HepG2 (cell line): ENCODE data around the gene STAMBPL1. TPM values are rescaled to one million over a fixed set of nuclear protein-coding genes. Genes with fewer than 3 reads are reported as not detected.

Experiments
- ATAC-seq: fragments of 200-7000 bp; cut with Tn5 transposase; 3 replicates; pipeline ENCODE4 v1.9.1; 2020; ENCODE audit warnings: mild to moderate bottlenecking, moderate library complexity
- BruUV-seq: library from RNA; stranded (reverse); fragments of 400-500 nt; replicated peaks from 2 replicates; lab custom pipeline; 2021; lab: Mats Ljungman, UMichigan
- CTCF ChIA-PET: fragments of 300-600 bp; formaldehyde crosslinking; extraction: SDS; loops from one replicate; lab custom pipeline; 2021; ENCODE audit warnings: low total read pairs, inconsistent platforms, low intra/inter-chr PET ratio; lab: Yijun Ruan, JAX
- POLR2A ChIA-PET: fragments of 350-600 bp; sonication (Branson Sonifier 250); formaldehyde crosslinking; loops from one replicate; lab custom pipeline; 2020; ENCODE audit warnings: antibody characterized with exemption, inconsistent platforms; lab: Yijun Ruan, JAX
- DNase-seq: peaks from one replicate; pipeline ENCODE4 v3.0.0-alpha.2; 2015; ENCODE audit warnings: low spot score
- FAIRE-seq: peaks from 3 replicates; lab custom pipeline; 2011; peaks lifted over from hg19 to GRCh38; lab: Jason Lieb, UNC
- H2AFZ ChIP-seq: one replicate; pipeline ENCODE4 v1.6.1; 2011; ENCODE audit warnings: low read length, inconsistent platforms
- H3K27ac ChIP-seq: fragments of 300-600 bp; 3 replicates; pipeline ENCODE4 v1.8.0; 2011; ENCODE audit warnings: mixed run types, mild to moderate bottlenecking, mixed read lengths, low read length, inconsistent platforms; ENCODE audit not compliant: insufficient read depth; ENCODE audit errors: extremely low read length
- H3K27me3 ChIP-seq, 2 experiments: fragments of 200-600 bp in 1 of 2; 2 replicates in 1 of 2; 3 replicates in 1 of 2; pipeline versions ENCODE4 v1.6.0 to v1.8.0; 2011; ENCODE audit warnings: low read length in 2 of 2, mild to moderate bottlenecking in 2 of 2, moderate library complexity in 2 of 2, inconsistent platforms in 1 of 2; ENCODE audit not compliant: insufficient read depth in 2 of 2, control insufficient read depth in 1 of 2
- H3K36me3 ChIP-seq, 2 experiments: fragments of 200-600 bp in 1 of 2; replicated peaks in 1 of 2; 2 replicates in 1 of 2; 3 replicates in 1 of 2; pipeline versions ENCODE4 v1.5.1 to v1.8.0; 2011; ENCODE audit warnings: low read length in 2 of 2, inconsistent platforms in 1 of 2; ENCODE audit not compliant: insufficient read depth in 2 of 2, control insufficient read depth in 1 of 2
- H3K4me1 ChIP-seq: 2 replicates; pipeline ENCODE4 v1.5.1; 2012; ENCODE audit warnings: low read length, inconsistent platforms; ENCODE audit not compliant: insufficient read depth
- H3K4me2 ChIP-seq: 2 replicates; pipeline ENCODE4 v1.6.0; 2011; ENCODE audit warnings: low read depth, low read length, inconsistent platforms
- H3K4me3 ChIP-seq, 3 experiments: fragments of 200-600 bp in 1 of 3; sonication (generic), shearing (Covaris generic) in 1 of 3; replicated peaks in 1 of 3; 2 replicates each; pipeline ENCODE4 v1.5.1; 2011 to 2016; ENCODE audit warnings: low read length in 3 of 3, inconsistent platforms in 2 of 3, low read depth in 2 of 3, mild to moderate bottlenecking in 2 of 3, control low read depth in 1 of 3, mixed read lengths in 1 of 3; ENCODE audit not compliant: insufficient read depth in 1 of 3
- H3K79me2 ChIP-seq: one replicate; pipeline ENCODE4 v1.6.1; 2011; ENCODE audit warnings: low read length, inconsistent platforms; ENCODE audit not compliant: insufficient read depth
- H3K9ac ChIP-seq: 2 replicates; pipeline ENCODE4 v1.6.0; 2011; ENCODE audit warnings: mild to moderate bottlenecking, low read depth, low read length, inconsistent platforms; ENCODE audit not compliant: insufficient read depth
- H3K9me3 ChIP-seq: 2 replicates; pipeline ENCODE4 v1.5.1; 2012; ENCODE audit warnings: mild to moderate bottlenecking, low read length
- H4K20me1 ChIP-seq: 2 replicates; pipeline ENCODE4 v1.6.0; 2011; ENCODE audit warnings: inconsistent platforms, mild to moderate bottlenecking, low read length, moderate library complexity; ENCODE audit not compliant: insufficient read depth
- FOXA1 ChIP-seq, 2 experiments: fragments of 450-650 bp in 1 of 2; sonication (generic) in 1 of 2; formaldehyde crosslinking in 1 of 2; IDR thresholded peaks; 2 replicates each; pipeline versions ENCODE4 v1.4.0 to v1.6.1; 2016 to 2020; ENCODE audit warnings: missing genetic modification reagents in 1 of 2
- NCOA1 ChIP-seq: sonication (generic); formaldehyde crosslinking; IDR thresholded peaks from 2 replicates; pipeline ENCODE4 v1.9.0; 2021; ENCODE audit warnings: missing genetic modification reagents
- REXO4 ChIP-seq: sonication (generic); formaldehyde crosslinking; IDR thresholded peaks from 2 replicates; pipeline ENCODE4 v1.8.0; 2022; ENCODE audit warnings: missing genetic modification reagents, mild to moderate bottlenecking, borderline replicate concordance
- SUZ12 ChIP-seq: fragments of 150-350 bp; IDR thresholded peaks from 2 replicates; pipeline ENCODE4 v1.6.1; 2014; ENCODE audit warnings: low read depth, low read length
- ZFP82 ChIP-seq: sonication (generic); formaldehyde crosslinking; IDR thresholded peaks from 2 replicates; pipeline ENCODE4 v1.5.1; 2020; ENCODE audit warnings: mild to moderate bottlenecking, missing genetic modification reagents, borderline replicate concordance
- ZNF773 ChIP-seq: sonication (generic); formaldehyde crosslinking; IDR thresholded peaks from 2 replicates; pipeline ENCODE4 v1.4.0; 2020; ENCODE audit warnings: missing genetic modification reagents, borderline replicate concordance
- WGBS: methylation state at CpG from one replicate; pipeline ENCODE4 v1.1.6; 2017; ENCODE audit warnings: low lambda C conversion rate; 5-methylcytosine and 5-hydroxymethylcytosine counted together
- in situ Hi-C: cut with HindIII; loops from 2 replicates; pipeline ENCODE4 v1.10.0; 2017; ENCODE audit warnings: low pct_unique_long_range_greater_than_20kb; ENCODE audit not compliant: extremely low pct_ligation_motif_present
- intact Hi-C: fragments of 100-400 bp; cut with micrococcal nuclease; formaldehyde crosslinking; loops from one replicate; pipeline ENCODE4 v1.10.0; 2022; ENCODE audit not compliant: unreplicated experiment
- polyA plus RNA-seq, 8 experiments: library from polyadenylated mRNA; depleted of rRNA in 3 of 8; stranded (reverse) in 7 of 8; unstranded in 1 of 8; fragments of >200 nt; fragmentation: Illumina TruSeq in 4 of 8; extraction: Trizol in 4 of 8; gene quantifications; 2 replicates each; pipeline versions ENCODE4 v1.2.1 to v1.2.3, GENCODE V29; 2011 to 2016; ENCODE audit warnings: low read depth in 4 of 8, missing spikeins in 1 of 8, mixed read lengths in 1 of 8; ENCODE audit not compliant: insufficient read depth in 1 of 8
- total RNA-seq, 5 experiments: library from RNA; depleted of rRNA; stranded (reverse); fragments of >200 nt; fragmentation: Illumina TruSeq; extraction: Trizol; gene quantifications; 2 replicates each; pipeline ENCODE4 v1.2.3, GENCODE V29; 2016; ENCODE audit warnings: low read depth in 1 of 5
- TF ChIP-seq, protein P1 (sequence below): sonication (generic); formaldehyde crosslinking; IDR thresholded peaks from 2 replicates; pipeline ENCODE4 v1.4.0; 2020; ENCODE audit warnings: missing genetic modification reagents
- TF ChIP-seq, protein P2 (sequence below): sonication (generic); formaldehyde crosslinking; IDR thresholded peaks from 2 replicates; pipeline ENCODE4 v1.4.0; 2020; ENCODE audit warnings: missing genetic modification reagents
- TF ChIP-seq, protein P3 (sequence below): sonication (generic); formaldehyde crosslinking; IDR thresholded peaks from 2 replicates; pipeline ENCODE4 v1.5.0; 2020; ENCODE audit warnings: missing genetic modification reagents
- TF ChIP-seq, protein P4 (sequence below): sonication (generic); formaldehyde crosslinking; IDR thresholded peaks from 2 replicates; pipeline ENCODE4 v1.8.1; 2023; ENCODE audit warnings: missing genetic modification reagents, inconsistent platforms, borderline replicate concordance
- TF ChIP-seq, protein P5 (sequence below): sonication (generic); formaldehyde crosslinking; IDR thresholded peaks from 2 replicates; pipeline ENCODE4 v1.4.0; 2020; ENCODE audit warnings: mild to moderate bottlenecking, missing genetic modification reagents

Gene STAMBPL1
- total and polyA plus RNA-seq, 2 of the 13 experiments (the other 11 are each of a cell fraction or from before 2014, with no cell fraction given): 1.4 to 1.5 TPM

DNA sequence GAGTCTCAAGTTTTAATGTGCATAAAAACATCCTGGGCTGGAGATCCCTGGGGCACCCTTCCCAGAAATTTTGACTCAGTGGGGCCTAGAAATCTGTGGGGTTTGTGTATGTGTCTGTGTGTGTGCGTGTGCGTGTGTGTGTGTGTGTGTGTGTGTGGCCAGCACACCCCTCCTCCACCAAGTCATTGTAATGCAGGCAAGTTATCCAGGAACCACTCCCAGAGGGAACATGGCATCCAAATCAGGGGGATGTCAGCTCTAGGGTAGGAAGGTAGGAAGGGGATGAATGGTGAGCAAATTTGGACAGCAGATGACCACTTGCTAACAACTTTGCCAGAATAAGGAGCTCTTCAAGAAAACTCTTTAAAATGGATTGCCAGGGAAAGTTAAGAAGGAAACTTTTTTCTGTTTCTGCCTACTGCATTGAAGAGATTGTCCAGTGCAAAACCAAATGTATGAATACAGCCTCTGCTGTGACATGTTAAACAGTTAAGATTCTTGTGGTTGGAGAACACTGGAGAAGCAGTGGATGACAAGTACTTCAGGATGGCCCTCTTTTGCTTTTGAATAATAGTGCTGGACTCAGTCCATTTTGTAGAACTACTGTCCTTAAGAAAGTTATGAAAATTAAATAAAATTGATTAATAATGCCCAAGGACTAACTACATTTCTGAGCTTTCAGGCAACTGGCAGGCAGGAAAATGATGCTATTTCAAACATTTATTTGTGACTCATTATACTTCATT, 12.3 kb downstream of the STAMBPL1 start:
- H3K27me3 ChIP-seq: no peaks in the 10 kb centered on the region
- POLR2A ChIA-PET: no interaction called here
- no peak overlapping the region for H3K9ac ChIP-seq
- no peaks in the 10 kb centered on the region for H3K9me3 ChIP-seq
- no peak for FAIRE-seq
- H3K79me2 ChIP-seq: no peaks in the 10 kb centered on the region
- no peak overlapping the region for H2AFZ ChIP-seq
- no TSS peak for BruUV-seq
- CTCF ChIA-PET: no interaction called here
- WGBS: no CpG with 5 or more reads among the region's 2 CpGs
- no peak for DNase-seq
- no peaks in the 10 kb centered on the region for H4K20me1 ChIP-seq
- H3K4me2 ChIP-seq: no peak overlapping the region
- no peaks in the 10 kb centered on the region for H3K36me3 ChIP-seq
- no peak overlapping the region for H3K4me3 ChIP-seq
- in situ Hi-C loops: no loop called here
- no peak for ATAC-seq
- H3K4me1 ChIP-seq: peaks cover 26% of the 10 kb centered on the region
- intact Hi-C loops: no loop called here
- no peak overlapping the region for H3K27ac ChIP-seq
- TF ChIP-seq, protein P1, sequence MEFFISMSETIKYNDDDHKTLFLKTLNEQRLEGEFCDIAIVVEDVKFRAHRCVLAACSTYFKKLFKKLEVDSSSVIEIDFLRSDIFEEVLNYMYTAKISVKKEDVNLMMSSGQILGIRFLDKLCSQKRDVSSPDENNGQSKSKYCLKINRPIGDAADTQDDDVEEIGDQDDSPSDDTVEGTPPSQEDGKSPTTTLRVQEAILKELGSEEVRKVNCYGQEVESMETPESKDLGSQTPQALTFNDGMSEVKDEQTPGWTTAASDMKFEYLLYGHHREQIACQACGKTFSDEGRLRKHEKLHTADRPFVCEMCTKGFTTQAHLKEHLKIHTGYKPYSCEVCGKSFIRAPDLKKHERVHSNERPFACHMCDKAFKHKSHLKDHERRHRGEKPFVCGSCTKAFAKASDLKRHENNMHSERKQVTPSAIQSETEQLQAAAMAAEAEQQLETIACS (CRISPR knock-in tag): no peak
- TF ChIP-seq, protein P2, sequence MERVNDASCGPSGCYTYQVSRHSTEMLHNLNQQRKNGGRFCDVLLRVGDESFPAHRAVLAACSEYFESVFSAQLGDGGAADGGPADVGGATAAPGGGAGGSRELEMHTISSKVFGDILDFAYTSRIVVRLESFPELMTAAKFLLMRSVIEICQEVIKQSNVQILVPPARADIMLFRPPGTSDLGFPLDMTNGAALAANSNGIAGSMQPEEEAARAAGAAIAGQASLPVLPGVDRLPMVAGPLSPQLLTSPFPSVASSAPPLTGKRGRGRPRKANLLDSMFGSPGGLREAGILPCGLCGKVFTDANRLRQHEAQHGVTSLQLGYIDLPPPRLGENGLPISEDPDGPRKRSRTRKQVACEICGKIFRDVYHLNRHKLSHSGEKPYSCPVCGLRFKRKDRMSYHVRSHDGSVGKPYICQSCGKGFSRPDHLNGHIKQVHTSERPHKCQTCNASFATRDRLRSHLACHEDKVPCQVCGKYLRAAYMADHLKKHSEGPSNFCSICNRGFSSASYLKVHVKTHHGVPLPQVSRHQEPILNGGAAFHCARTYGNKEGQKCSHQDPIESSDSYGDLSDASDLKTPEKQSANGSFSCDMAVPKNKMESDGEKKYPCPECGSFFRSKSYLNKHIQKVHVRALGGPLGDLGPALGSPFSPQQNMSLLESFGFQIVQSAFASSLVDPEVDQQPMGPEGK: no peak
- no peak for TF ChIP-seq FOXA1 (IDR thresholded peaks at IDR 0.05)
- TF ChIP-seq FOXA1 (CRISPR knock-in tag; IDR thresholded peaks at IDR 0.05): no peak
- TF ChIP-seq, protein P3, sequence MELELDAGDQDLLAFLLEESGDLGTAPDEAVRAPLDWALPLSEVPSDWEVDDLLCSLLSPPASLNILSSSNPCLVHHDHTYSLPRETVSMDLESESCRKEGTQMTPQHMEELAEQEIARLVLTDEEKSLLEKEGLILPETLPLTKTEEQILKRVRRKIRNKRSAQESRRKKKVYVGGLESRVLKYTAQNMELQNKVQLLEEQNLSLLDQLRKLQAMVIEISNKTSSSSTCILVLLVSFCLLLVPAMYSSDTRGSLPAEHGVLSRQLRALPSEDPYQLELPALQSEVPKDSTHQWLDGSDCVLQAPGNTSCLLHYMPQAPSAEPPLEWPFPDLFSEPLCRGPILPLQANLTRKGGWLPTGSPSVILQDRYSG (CRISPR knock-in tag): no peak
- TF ChIP-seq SUZ12: no peak
- TF ChIP-seq REXO4 (CRISPR knock-in tag): no peak
- TF ChIP-seq, protein P4, sequence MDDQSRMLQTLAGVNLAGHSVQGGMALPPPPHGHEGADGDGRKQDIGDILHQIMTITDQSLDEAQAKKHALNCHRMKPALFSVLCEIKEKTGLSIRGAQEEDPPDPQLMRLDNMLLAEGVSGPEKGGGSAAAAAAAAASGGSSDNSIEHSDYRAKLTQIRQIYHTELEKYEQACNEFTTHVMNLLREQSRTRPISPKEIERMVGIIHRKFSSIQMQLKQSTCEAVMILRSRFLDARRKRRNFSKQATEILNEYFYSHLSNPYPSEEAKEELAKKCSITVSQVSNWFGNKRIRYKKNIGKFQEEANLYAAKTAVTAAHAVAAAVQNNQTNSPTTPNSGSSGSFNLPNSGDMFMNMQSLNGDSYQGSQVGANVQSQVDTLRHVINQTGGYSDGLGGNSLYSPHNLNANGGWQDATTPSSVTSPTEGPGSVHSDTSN (CRISPR knock-in tag): no peak
- no peak for TF ChIP-seq NCOA1
- no peak for TF ChIP-seq ZNF773 (CRISPR knock-in tag)
- TF ChIP-seq ZFP82 (CRISPR knock-in tag): no peak
- TF ChIP-seq, protein P5, sequence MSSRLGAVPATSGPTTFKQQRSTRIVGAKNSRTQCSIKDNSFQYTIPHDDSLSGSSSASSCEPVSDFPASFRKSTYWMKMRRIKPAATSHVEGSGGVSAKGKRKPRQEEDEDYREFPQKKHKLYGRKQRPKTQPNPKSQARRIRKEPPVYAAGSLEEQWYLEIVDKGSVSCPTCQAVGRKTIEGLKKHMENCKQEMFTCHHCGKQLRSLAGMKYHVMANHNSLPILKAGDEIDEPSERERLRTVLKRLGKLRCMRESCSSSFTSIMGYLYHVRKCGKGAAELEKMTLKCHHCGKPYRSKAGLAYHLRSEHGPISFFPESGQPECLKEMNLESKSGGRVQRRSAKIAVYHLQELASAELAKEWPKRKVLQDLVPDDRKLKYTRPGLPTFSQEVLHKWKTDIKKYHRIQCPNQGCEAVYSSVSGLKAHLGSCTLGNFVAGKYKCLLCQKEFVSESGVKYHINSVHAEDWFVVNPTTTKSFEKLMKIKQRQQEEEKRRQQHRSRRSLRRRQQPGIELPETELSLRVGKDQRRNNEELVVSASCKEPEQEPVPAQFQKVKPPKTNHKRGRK (CRISPR knock-in tag): no peak
